Upper lobe of left lung (tissue), 4 donors: ENCODE measurements around the gene RERE.

Experiments
- CTCF ChIP-seq, 6 experiments: fragments of 450-650 bp in 4 of 6; fragments of 200-600 bp in 2 of 6; sonication (generic) in 2 of 6; IDR thresholded peaks; one replicate each; pipeline ENCODE4 v1.5.1; 2016 to 2019; ENCODE audit warnings: antibody characterized with exemption in 6 of 6
- POLR2A ChIP-seq, 4 donors: fragments of 450-650 bp; IDR thresholded peaks; one replicate each; pipeline ENCODE4 v1.5.1; 2016 to 2017; ENCODE audit warnings: antibody characterized with exemption in 4 of 4, mild to moderate bottlenecking in 2 of 4
- POLR2AphosphoS5 ChIP-seq, 2 donors: sonication (generic); formaldehyde crosslinking; IDR thresholded peaks; one replicate each; pipeline ENCODE4 v1.5.1; 2017; ENCODE audit warnings: antibody characterized with exemption in 2 of 2

GRCh38 chr1:8677782-8678181, 139.7 kb downstream of the RERE start:
- TF ChIP-seq POLR2A (IDR thresholded peaks at IDR 0.05) = no peak
- TF ChIP-seq CTCF (IDR thresholded peaks at IDR 0.05) = no peak
- TF ChIP-seq POLR2AphosphoS5 (IDR thresholded peaks at IDR 0.05) = no peak
